ENCODE measurements around the gene AIPL1. TPM values are rescaled to one million over a fixed set of nuclear protein-coding genes. Genes with fewer than 3 reads are reported as not detected.

The AIPL1 gene
- total RNA-seq, 1 experiment from 2014 or later = not detected

- in situ Hi-C loops (cut with HindIII; ENCODE audit: low pct_unique_long_range_greater_than_20kb, low sequenced_read_pairs) (no loop called here), intact Hi-C loops (cut with micrococcal nuclease; ENCODE audit: unreplicated experiment) (no loop called here)
- BruUV-seq (replicated peaks) = no TSS peak
- no peak for ATAC-seq
- Histone ChIP-seq H3K4me1 (ENCODE audit: control insufficient read depth, insufficient read depth, low read length) (no peaks in the 10 kb centered on the region), H3K36me3 (ENCODE audit: control insufficient read depth, insufficient read depth, low read length) (no peaks in the 10 kb centered on the region), H3K27ac (ENCODE audit: low read length) (no peak overlapping the region), H3K4me3 (ENCODE audit: low read depth in 2 of 2, low read length in 2 of 2) (no peak overlapping the region), H3K27me3 (ENCODE audit: control insufficient read depth, insufficient read depth, low read length) (no peaks in the 10 kb centered on the region), H3K9me3 (ENCODE audit: control insufficient read depth, insufficient read depth, low read depth, low read length) (no peaks in the 10 kb centered on the region)
- ChIA-PET POLR2A (no interaction called here), CTCF (no interaction called here)
- TF ChIP-seq SIN3A (IDR thresholded peaks at IDR 0.05; ENCODE audit: borderline replicate concordance, insufficient read depth, low read depth, low read length) = no peak
- TF ChIP-seq, protein P1, sequence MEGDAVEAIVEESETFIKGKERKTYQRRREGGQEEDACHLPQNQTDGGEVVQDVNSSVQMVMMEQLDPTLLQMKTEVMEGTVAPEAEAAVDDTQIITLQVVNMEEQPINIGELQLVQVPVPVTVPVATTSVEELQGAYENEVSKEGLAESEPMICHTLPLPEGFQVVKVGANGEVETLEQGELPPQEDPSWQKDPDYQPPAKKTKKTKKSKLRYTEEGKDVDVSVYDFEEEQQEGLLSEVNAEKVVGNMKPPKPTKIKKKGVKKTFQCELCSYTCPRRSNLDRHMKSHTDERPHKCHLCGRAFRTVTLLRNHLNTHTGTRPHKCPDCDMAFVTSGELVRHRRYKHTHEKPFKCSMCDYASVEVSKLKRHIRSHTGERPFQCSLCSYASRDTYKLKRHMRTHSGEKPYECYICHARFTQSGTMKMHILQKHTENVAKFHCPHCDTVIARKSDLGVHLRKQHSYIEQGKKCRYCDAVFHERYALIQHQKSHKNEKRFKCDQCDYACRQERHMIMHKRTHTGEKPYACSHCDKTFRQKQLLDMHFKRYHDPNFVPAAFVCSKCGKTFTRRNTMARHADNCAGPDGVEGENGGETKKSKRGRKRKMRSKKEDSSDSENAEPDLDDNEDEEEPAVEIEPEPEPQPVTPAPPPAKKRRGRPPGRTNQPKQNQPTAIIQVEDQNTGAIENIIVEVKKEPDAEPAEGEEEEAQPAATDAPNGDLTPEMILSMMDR (IDR thresholded peaks at IDR 0.05) = no peak
- no peak for TF ChIP-seq TCF7L2 (IDR thresholded peaks at IDR 0.05; ENCODE audit: low read depth, low read length)
- TF ChIP-seq REST (IDR thresholded peaks at IDR 0.05; ENCODE audit: insufficient read depth in 1 of 2, low read depth in 2 of 2, low read length in 1 of 2) = no peak
- no peak for TF ChIP-seq POLR2AphosphoS5 (IDR thresholded peaks at IDR 0.05; ENCODE audit: low read depth, low read length)
- DNase-seq (ENCODE audit: low read depth, low spot score) = no peak
These were observed 53.1 kb downstream of the AIPL1 start for GRCh38 chr17:6381526-6382465.

GRCh38 chr17:6380915-6381438, 53.9 kb downstream of the AIPL1 start:
- H3K36me3 ChIP-seq (ENCODE audit: control insufficient read depth, insufficient read depth, low read length) = no peaks in the 10 kb centered on the region
- CTCF ChIA-PET = no interaction called here
- H3K4me3 ChIP-seq (ENCODE audit: low read depth in 2 of 2, low read length in 2 of 2) = no peak overlapping the region
- POLR2A ChIA-PET = no interaction called here
- H3K27me3 ChIP-seq (ENCODE audit: control insufficient read depth, insufficient read depth, low read length) = no peaks in the 10 kb centered on the region
- DNase-seq (ENCODE audit: low read depth, low spot score) = peak; percentile 10
- H3K27ac ChIP-seq (ENCODE audit: low read length) = no peak overlapping the region
- TF ChIP-seq SIN3A (IDR thresholded peaks at IDR 0.05; ENCODE audit: borderline replicate concordance, insufficient read depth, low read depth, low read length) (no peak), REST (IDR thresholded peaks at IDR 0.05; ENCODE audit: insufficient read depth in 1 of 2, low read depth in 2 of 2, low read length in 1 of 2) (no peak)
- TF ChIP-seq, protein P1 (IDR thresholded peaks at IDR 0.05) = no peak
- ATAC-seq = no peak
- in situ Hi-C loops (cut with HindIII; ENCODE audit: low pct_unique_long_range_greater_than_20kb, low sequenced_read_pairs) = no loop called here
- H3K4me1 ChIP-seq (ENCODE audit: control insufficient read depth, insufficient read depth, low read length) = no peaks in the 10 kb centered on the region
- no TSS peak for BruUV-seq (replicated peaks)
- intact Hi-C loops (cut with micrococcal nuclease; ENCODE audit: unreplicated experiment) = no loop called here
- H3K9me3 ChIP-seq (ENCODE audit: control insufficient read depth, insufficient read depth, low read depth, low read length) = no peaks in the 10 kb centered on the region
